Cardiac muscle cell (in vitro differentiated cells and primary cell): Measurements from ENCODE around the gene TRAF7. TPM values are rescaled to one million over a fixed set of nuclear protein-coding genes. Genes with fewer than 3 reads are reported as not detected.

Experiments
- DNase-seq, 2 donors: peaks; one replicate each; pipeline versions ENCODE4 v3.0.0 to v3.0.0-alpha.2; 2010 to 2017; ENCODE audit warnings: low read depth in 1 of 2, low spot score in 1 of 2
- H3K27ac ChIP-seq: fragments of 200-600 bp; sonication (generic); 2 replicates; pipeline ENCODE4 v1.5.1; 2016
- H3K27me3 ChIP-seq: fragments of 200-600 bp; sonication (generic); 2 replicates; pipeline ENCODE4 v1.6.0; 2016; ENCODE audit warnings: control low read depth
- H3K36me3 ChIP-seq: fragments of 200-600 bp; sonication (generic); 2 replicates; pipeline ENCODE4 v1.5.1; 2016; ENCODE audit warnings: control low read depth
- H3K4me1 ChIP-seq: fragments of 200-600 bp; sonication (generic); 2 replicates; pipeline ENCODE4 v1.8.1; 2017; ENCODE audit warnings: low read depth, mild to moderate bottlenecking, mixed run types
- H3K4me3 ChIP-seq: fragments of 200-600 bp; sonication (generic); 2 replicates; pipeline ENCODE4 v1.5.1; 2016; ENCODE audit warnings: mild to moderate bottlenecking
- H3K9me3 ChIP-seq: fragments of 200-600 bp; sonication (generic); 2 replicates; pipeline ENCODE4 v1.5.1; 2017; ENCODE audit warnings: low read depth, mild to moderate bottlenecking, control low read depth
- polyA plus RNA-seq: library from polyadenylated mRNA; unstranded; fragments of >200 nt; fragmentation: Nextera tagmentation; extraction: Ambion mirVana; gene quantifications from 2 replicates; pipeline ENCODE4 v1.2.1, GENCODE V29; 2016
- total RNA-seq: library from RNA; depleted of rRNA; stranded (reverse); fragments of >200 nt; gene quantifications from 2 replicates; pipeline ENCODE4 v1.2.3, GENCODE V29; 2016
- TF ChIP-seq, protein P1 (sequence below): IDR thresholded peaks from 2 replicates; pipeline ENCODE4 v1.5.1; 2012; ENCODE audit warnings: low read depth, mild to moderate bottlenecking, low read length

Gene TRAF7
- total and polyA plus RNA-seq, 2 experiments from 2014 or later: 37.4 to 67.5 TPM

DNA sequence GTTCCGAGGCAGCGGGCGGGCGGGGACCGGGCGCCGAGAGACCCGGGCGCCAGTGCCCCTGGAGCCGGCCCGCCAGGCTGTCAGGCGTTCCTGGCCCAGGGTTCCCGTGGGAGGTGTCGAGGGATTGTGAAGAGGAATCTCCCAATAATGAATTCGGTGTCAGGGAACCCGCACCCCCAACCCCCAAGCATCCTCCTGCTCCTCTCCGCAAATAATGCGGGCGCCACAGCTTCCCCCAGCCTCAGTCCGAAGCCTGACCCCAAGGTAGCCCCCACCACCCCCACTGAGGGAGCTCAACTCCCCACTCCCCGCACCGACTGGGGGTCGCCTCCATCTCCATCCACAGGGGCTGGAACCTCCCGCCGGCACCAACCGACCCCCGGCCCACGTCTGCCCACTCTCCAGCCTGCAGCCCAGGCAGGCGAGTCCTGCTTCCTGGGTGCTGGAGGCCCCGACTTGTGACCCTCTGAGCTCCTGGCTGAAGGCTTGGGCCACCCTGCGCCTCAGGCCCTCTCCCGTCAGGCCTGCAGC is 41.5 kb downstream of the TRAF7 start:
- Histone ChIP-seq H3K4me3 (peak overlapping the region; percentile 19), H3K27ac (no peak overlapping the region), H3K36me3 (no peaks in the 10 kb centered on the region), H3K9me3 (no peaks in the 10 kb centered on the region), H3K4me1 (peaks cover 5% of the 10 kb centered on the region), H3K27me3 (peaks cover 29% of the 10 kb centered on the region)
- TF ChIP-seq, protein P1, sequence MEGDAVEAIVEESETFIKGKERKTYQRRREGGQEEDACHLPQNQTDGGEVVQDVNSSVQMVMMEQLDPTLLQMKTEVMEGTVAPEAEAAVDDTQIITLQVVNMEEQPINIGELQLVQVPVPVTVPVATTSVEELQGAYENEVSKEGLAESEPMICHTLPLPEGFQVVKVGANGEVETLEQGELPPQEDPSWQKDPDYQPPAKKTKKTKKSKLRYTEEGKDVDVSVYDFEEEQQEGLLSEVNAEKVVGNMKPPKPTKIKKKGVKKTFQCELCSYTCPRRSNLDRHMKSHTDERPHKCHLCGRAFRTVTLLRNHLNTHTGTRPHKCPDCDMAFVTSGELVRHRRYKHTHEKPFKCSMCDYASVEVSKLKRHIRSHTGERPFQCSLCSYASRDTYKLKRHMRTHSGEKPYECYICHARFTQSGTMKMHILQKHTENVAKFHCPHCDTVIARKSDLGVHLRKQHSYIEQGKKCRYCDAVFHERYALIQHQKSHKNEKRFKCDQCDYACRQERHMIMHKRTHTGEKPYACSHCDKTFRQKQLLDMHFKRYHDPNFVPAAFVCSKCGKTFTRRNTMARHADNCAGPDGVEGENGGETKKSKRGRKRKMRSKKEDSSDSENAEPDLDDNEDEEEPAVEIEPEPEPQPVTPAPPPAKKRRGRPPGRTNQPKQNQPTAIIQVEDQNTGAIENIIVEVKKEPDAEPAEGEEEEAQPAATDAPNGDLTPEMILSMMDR: no peak
- DNase-seq: no peak

GRCh38 chr16:2197765-2198164 is 42.2 kb downstream of the TRAF7 start:
- Histone ChIP-seq H3K27me3 (peaks cover 29% of the 10 kb centered on the region), H3K9me3 (no peaks in the 10 kb centered on the region), H3K4me3 (no peak overlapping the region)

GRCh38 chr16:2198283-2198682 is 42.7 kb downstream of the TRAF7 start:
- Histone ChIP-seq H3K4me3 (no peak overlapping the region), H3K4me1 (peaks cover 5% of the 10 kb centered on the region), H3K36me3 (no peaks in the 10 kb centered on the region), H3K27ac (no peak overlapping the region), H3K9me3 (no peaks in the 10 kb centered on the region), H3K27me3 (peaks cover 29% of the 10 kb centered on the region)
- no peak for DNase-seq
- TF ChIP-seq, protein P1: no peak

More at GRCh38 chr16:2197765-2198164, 42.2 kb downstream of the TRAF7 start:
- Histone ChIP-seq H3K36me3 (no peaks in the 10 kb centered on the region), H3K27ac (no peak overlapping the region), H3K4me1 (peaks cover 5% of the 10 kb centered on the region)
- DNase-seq: no peak
- TF ChIP-seq, protein P1: no peak

GRCh38 chr16:2199095-2199494 is 43.5 kb downstream of the TRAF7 start:
- Histone ChIP-seq H3K27ac (no peak overlapping the region), H3K4me3 (no peak overlapping the region), H3K36me3 (no peaks in the 10 kb centered on the region), H3K4me1 (peaks cover 5% of the 10 kb centered on the region), H3K27me3 (peaks cover 29% of the 10 kb centered on the region), H3K9me3 (no peaks in the 10 kb centered on the region)
- no peak for DNase-seq
- TF ChIP-seq, protein P1: no peak

- Histone ChIP-seq H3K27me3 (peaks cover 29% of the 10 kb centered on the region), H3K4me3 (no peak overlapping the region), H3K36me3 (no peaks in the 10 kb centered on the region), H3K9me3 (no peaks in the 10 kb centered on the region), H3K4me1 (peaks cover 5% of the 10 kb centered on the region), H3K27ac (no peak overlapping the region)
- TF ChIP-seq, protein P1: no peak
- DNase-seq: no peak
Measured at GRCh38 chr16:2199621-2200139, 44.1 kb downstream of the TRAF7 start.
